ENCODE measurements around the gene HCN2. TPM values are rescaled to one million over a fixed set of nuclear protein-coding genes. Genes with fewer than 3 reads are reported as not detected.

The HCN2 gene
- total RNA-seq, 1 experiment from 2014 or later, result 13.1 TPM

GRCh38 chr19:554817-555216, 34.9 kb upstream of the HCN2 start:
- DNase-seq (ENCODE audit: low spot score), result no peak
- H3K27ac ChIP-seq (ENCODE audit: low read depth, low read length, poor library complexity, severe bottlenecking), result no peak overlapping the region
- H3K9me3 ChIP-seq (ENCODE audit: low read depth, low read length, poor library complexity, severe bottlenecking), result no peaks in the 10 kb centered on the region
- no TSS peak for BruUV-seq (replicated peaks)
- no peak overlapping the region for H3K4me3 ChIP-seq (ENCODE audit: low read depth, low read length, poor library complexity, severe bottlenecking)
- no peak for TF ChIP-seq CTCF (conservative IDR thresholded peaks at IDR 0.05; ENCODE audit: low read depth, low read length)
- TF ChIP-seq EZH2 (IDR thresholded peaks at IDR 0.05; ENCODE audit: borderline replicate concordance, low read depth, low read length, poor library complexity, severe bottlenecking), result no peak
- POLR2A ChIA-PET (ENCODE audit: low non-redundant PET), result interaction anchor here (0.6 kb wide), 1 partner anchor 83 kb away, joined by 6 read pairs; no protein-coding TSS in a partner anchor
- no peaks in the 10 kb centered on the region for H3K27me3 ChIP-seq (replicated peaks; ENCODE audit: insufficient read depth, low read depth, low read length, poor library complexity)
- peaks cover 7% of the 10 kb centered on the region for H3K4me1 ChIP-seq (ENCODE audit: insufficient read depth, low read length, poor library complexity, severe bottlenecking)
- no peaks in the 10 kb centered on the region for H3K36me3 ChIP-seq (ENCODE audit: insufficient read depth, low read length, poor library complexity, severe bottlenecking)
- CTCF ChIA-PET, result no interaction called here
- intact Hi-C loops (cut with micrococcal nuclease; ENCODE audit: unreplicated experiment), result no loop called here

GRCh38 chr19:555474-555808, 34.2 kb upstream of the HCN2 start:
- CTCF ChIA-PET, result no interaction called here
- H3K9me3 ChIP-seq (ENCODE audit: low read depth, low read length, poor library complexity, severe bottlenecking), result no peaks in the 10 kb centered on the region
- H3K36me3 ChIP-seq (ENCODE audit: insufficient read depth, low read length, poor library complexity, severe bottlenecking), result no peaks in the 10 kb centered on the region
- no peaks in the 10 kb centered on the region for H3K27me3 ChIP-seq (replicated peaks; ENCODE audit: insufficient read depth, low read depth, low read length, poor library complexity)
- no peak overlapping the region for H3K27ac ChIP-seq (ENCODE audit: low read depth, low read length, poor library complexity, severe bottlenecking)
- no peak for DNase-seq (ENCODE audit: low spot score)
- TF ChIP-seq CTCF (conservative IDR thresholded peaks at IDR 0.05; ENCODE audit: low read depth, low read length) (no peak), EZH2 (IDR thresholded peaks at IDR 0.05; ENCODE audit: borderline replicate concordance, low read depth, low read length, poor library complexity, severe bottlenecking) (no peak)
- peaks cover 7% of the 10 kb centered on the region for H3K4me1 ChIP-seq (ENCODE audit: insufficient read depth, low read length, poor library complexity, severe bottlenecking)
- BruUV-seq (replicated peaks), result no TSS peak
- intact Hi-C loops (cut with micrococcal nuclease; ENCODE audit: unreplicated experiment), result no loop called here
- no peak overlapping the region for H3K4me3 ChIP-seq (ENCODE audit: low read depth, low read length, poor library complexity, severe bottlenecking)
- POLR2A ChIA-PET (ENCODE audit: low non-redundant PET), result no interaction called here

GRCh38 chr19:556611-557382, 32.9 kb upstream of the HCN2 start:
- Histone ChIP-seq H3K27ac (ENCODE audit: low read depth, low read length, poor library complexity, severe bottlenecking) (no peak overlapping the region), H3K4me3 (ENCODE audit: low read depth, low read length, poor library complexity, severe bottlenecking) (no peak overlapping the region), H3K4me1 (ENCODE audit: insufficient read depth, low read length, poor library complexity, severe bottlenecking) (peaks cover 7% of the 10 kb centered on the region), H3K27me3 (replicated peaks; ENCODE audit: insufficient read depth, low read depth, low read length, poor library complexity) (no peaks in the 10 kb centered on the region), H3K36me3 (ENCODE audit: insufficient read depth, low read length, poor library complexity, severe bottlenecking) (no peaks in the 10 kb centered on the region), H3K9me3 (ENCODE audit: low read depth, low read length, poor library complexity, severe bottlenecking) (no peaks in the 10 kb centered on the region)
- no peak for TF ChIP-seq EZH2 (IDR thresholded peaks at IDR 0.05; ENCODE audit: borderline replicate concordance, low read depth, low read length, poor library complexity, severe bottlenecking)
- no peak for TF ChIP-seq CTCF (conservative IDR thresholded peaks at IDR 0.05; ENCODE audit: low read depth, low read length)
- POLR2A ChIA-PET (ENCODE audit: low non-redundant PET), result no interaction called here
- no peak for DNase-seq (ENCODE audit: low spot score)
- intact Hi-C loops (cut with micrococcal nuclease; ENCODE audit: unreplicated experiment), result no loop called here
- CTCF ChIA-PET, result no interaction called here
- BruUV-seq (replicated peaks), result no TSS peak

Data from A673 (cell line).